GM12878 (cell line): ENCODE results near the gene ACE. TPM values are rescaled to one million over a fixed set of nuclear protein-coding genes. Genes with fewer than 3 reads are reported as not detected.

Experiments used
- ATAC-seq: fragments of 200-7000 bp; cut with Tn5 transposase; 3 replicates; pipeline ENCODE4 v1.9.1; 2020; ENCODE audit warnings: mild to moderate bottlenecking, moderate library complexity
- BruUV-seq: library from RNA; stranded (reverse); fragments of 400-500 nt; replicated peaks from 2 replicates; lab custom pipeline; 2021; lab: Mats Ljungman, UMichigan
- CTCF ChIA-PET: fragments of 300-600 bp; sonication (Branson Sonifier 250); formaldehyde crosslinking; extraction: SDS; loops from one replicate; lab custom pipeline; 2021; ENCODE audit warnings: inconsistent platforms; lab: Yijun Ruan, JAX
- POLR2A ChIA-PET: fragments of 350-600 bp; formaldehyde crosslinking; extraction: SDS; loops from one replicate; lab custom pipeline; 2021; ENCODE audit warnings: inconsistent platforms; lab: Charles Lee
- RAD21 ChIA-PET: fragments of 300-600 bp; sonication (Branson Sonifier 250); formaldehyde crosslinking; loops from one replicate; lab custom pipeline; 2023; ENCODE audit warnings: antibody characterized with exemption; ENCODE audit not compliant: unreplicated experiment; lab: Charles Lee
- SMC1A ChIA-PET: fragments of 300-600 bp; sonication (Branson Sonifier 250); formaldehyde crosslinking; loops from one replicate; lab custom pipeline; 2023; ENCODE audit not compliant: unreplicated experiment, uncharacterized antibody; lab: Charles Lee
- DNase-seq: peaks from one replicate; pipeline ENCODE4 v3.0.0-alpha.2; 2011; ENCODE audit warnings: low read depth, low spot score
- FAIRE-seq: peaks from 3 replicates; lab custom pipeline; 2011; peaks lifted over from hg19 to GRCh38; lab: Jason Lieb, UNC
- H2AFZ ChIP-seq: 2 replicates; pipeline ENCODE4 v1.6.0; 2011; ENCODE audit warnings: low read depth, low read length, control low read depth; ENCODE audit not compliant: control insufficient read depth
- H3K27ac ChIP-seq: 2 replicates; pipeline ENCODE4 v1.5.1; 2011; ENCODE audit warnings: control low read depth; ENCODE audit not compliant: control insufficient read depth, insufficient read depth
- H3K27me3 ChIP-seq, 2 experiments: replicated peaks in 1 of 2; 2 replicates each; pipeline versions ENCODE4 v1.6.0 to v1.6.1; 2011; ENCODE audit warnings: low read length in 1 of 2; ENCODE audit not compliant: control insufficient read depth in 2 of 2, insufficient read depth in 2 of 2
- H3K36me3 ChIP-seq, 2 experiments: 2 replicates each; pipeline ENCODE4 v1.5.1; 2011; ENCODE audit warnings: low read length in 1 of 2; ENCODE audit not compliant: control insufficient read depth in 2 of 2, insufficient read depth in 2 of 2
- H3K4me1 ChIP-seq: 2 replicates; pipeline ENCODE4 v1.6.1; 2011; ENCODE audit warnings: mild to moderate bottlenecking, low read length, moderate library complexity, mixed read lengths; ENCODE audit not compliant: control insufficient read depth, insufficient read depth
- H3K4me2 ChIP-seq: 2 replicates; pipeline ENCODE4 v1.6.0; 2011; ENCODE audit warnings: control low read depth; ENCODE audit not compliant: control insufficient read depth, insufficient read depth
- H3K4me3 ChIP-seq: fragments of 200-600 bp; sonication (generic); 2 replicates; pipeline ENCODE4 v1.5.1; 2016
- H3K79me2 ChIP-seq: 2 replicates; pipeline ENCODE4 v1.6.0; 2011; ENCODE audit warnings: low read length; ENCODE audit not compliant: control insufficient read depth, insufficient read depth
- H3K9ac ChIP-seq: 2 replicates; pipeline ENCODE4 v1.8.0; 2011; ENCODE audit warnings: low read length, control low read depth, mixed read lengths; ENCODE audit not compliant: control insufficient read depth, insufficient read depth
- H3K9me3 ChIP-seq: replicated peaks from 3 replicates; pipeline ENCODE4 v1.5.1; 2011; ENCODE audit warnings: mild to moderate bottlenecking, low read length; ENCODE audit not compliant: control insufficient read depth, insufficient read depth
- H4K20me1 ChIP-seq: 2 replicates; pipeline ENCODE4 v1.6.0; 2011; ENCODE audit not compliant: control insufficient read depth, insufficient read depth
- BHLHE40 ChIP-seq, 2 experiments: fragments of 450-650 bp in 1 of 2; IDR thresholded peaks; 2 replicates each; pipeline ENCODE4 v1.6.1; 2011 to 2017; ENCODE audit warnings: low read depth in 2 of 2, borderline replicate concordance in 1 of 2, improper control_type of control experiment in 1 of 2, low read length in 1 of 2, mild to moderate bottlenecking in 1 of 2
- CBX3 ChIP-seq: fragments of 200-600 bp; sonication (generic); IDR thresholded peaks from 2 replicates; pipeline ENCODE4 v1.6.1; 2016; ENCODE audit warnings: low read depth, borderline replicate concordance
- FOXM1 ChIP-seq: IDR thresholded peaks from 2 replicates; pipeline ENCODE4 v1.6.1; 2012; ENCODE audit warnings: low read depth, mild to moderate bottlenecking, inconsistent platforms, low read length, moderate library complexity
- SIX5 ChIP-seq: IDR thresholded peaks from 2 replicates; pipeline ENCODE4 v1.6.1; 2011; ENCODE audit warnings: mild to moderate bottlenecking, low read depth, low read length, moderate library complexity; ENCODE audit not compliant: severe bottlenecking
- SUZ12 ChIP-seq: fragments of 200-600 bp; sonication (generic); IDR thresholded peaks from one replicate; pipeline ENCODE4 v1.6.1; 2018; ENCODE audit warnings: antibody characterized with exemption, mild to moderate bottlenecking; ENCODE audit not compliant: unreplicated experiment
- TAF1 ChIP-seq: IDR thresholded peaks from 2 replicates; pipeline ENCODE4 v1.6.1; 2011; ENCODE audit warnings: mild to moderate bottlenecking, low read depth, low read length, borderline replicate concordance
- ZBED1 ChIP-seq: IDR thresholded peaks from 2 replicates; pipeline ENCODE4 v1.6.1; 2016; ENCODE audit warnings: borderline replicate concordance
- ZNF24 ChIP-seq: fragments of 450-650 bp; IDR thresholded peaks from 2 replicates; pipeline ENCODE4 v1.6.1; 2017; ENCODE audit warnings: antibody characterized with exemption, mild to moderate bottlenecking
- WGBS: methylation state at CpG from one replicate; pipeline ENCODE4 v1.1.6; 2016; ENCODE audit warnings: low lambda C conversion rate; ENCODE audit not compliant: insufficient replicate concordance, insufficient coverage; ENCODE audit errors: missing lambda C conversion rate; 5-methylcytosine and 5-hydroxymethylcytosine counted together
- in situ Hi-C: fragments of 300-500 bp; cut with MboI; formaldehyde crosslinking; loops from 9 replicates; pipeline ENCODE4 v1.14.3; 2018; ENCODE audit warnings: mixed read lengths
- intact Hi-C: fragments of 100-400 bp; cut with micrococcal nuclease; formaldehyde crosslinking; loops from one replicate; pipeline ENCODE4 v1.14.2; 2022; ENCODE audit not compliant: unreplicated experiment
- polyA plus RNA-seq, 11 experiments: library from polyadenylated mRNA; depleted of rRNA in 4 of 11; unstranded in 6 of 11; stranded (reverse) in 5 of 11; fragments of >200 nt; fragmentation: Nextera tagmentation in 4 of 11; fragmentation: Illumina TruSeq in 1 of 11; extraction: Ambion mirVana in 4 of 11; extraction: Trizol in 1 of 11; gene quantifications; 1 replicate in 1 of 11; 2 replicates in 10 of 11; pipeline versions ENCODE4 v1.2.1 to v1.2.3, GENCODE V29; 2011 to 2016; ENCODE audit warnings: inconsistent platforms in 2 of 11, missing spikeins in 2 of 11, low read depth in 1 of 11
- total RNA-seq, 4 experiments: library from RNA; depleted of rRNA in 3 of 4; stranded (reverse); fragments of >200 nt in 3 of 4; fragmentation: Illumina TruSeq in 1 of 4; extraction: Trizol in 1 of 4; gene quantifications; 2 replicates each; pipeline versions ENCODE4 v1.2.1 to v1.2.3, GENCODE V29; 2013 to 2021
- TF ChIP-seq, protein P1 (sequence below): fragments of 450-650 bp; IDR thresholded peaks from 2 replicates; pipeline ENCODE4 v1.6.1; 2018; ENCODE audit warnings: borderline replicate concordance, mild to moderate bottlenecking; ENCODE audit not compliant: partially characterized antibody
- TF ChIP-seq, protein P2 (sequence below): fragments of 450-650 bp; conservative IDR thresholded peaks from 2 replicates; pipeline ENCODE4 v1.6.1; 2017; ENCODE audit warnings: mild to moderate bottlenecking, moderate library complexity

The ACE gene
- total and polyA plus RNA-seq, 10 of the 15 experiments (the other 5 are each of a cell fraction or from before 2014, with no cell fraction given) = 0.46 TPM; not detected in 9

DNA sequence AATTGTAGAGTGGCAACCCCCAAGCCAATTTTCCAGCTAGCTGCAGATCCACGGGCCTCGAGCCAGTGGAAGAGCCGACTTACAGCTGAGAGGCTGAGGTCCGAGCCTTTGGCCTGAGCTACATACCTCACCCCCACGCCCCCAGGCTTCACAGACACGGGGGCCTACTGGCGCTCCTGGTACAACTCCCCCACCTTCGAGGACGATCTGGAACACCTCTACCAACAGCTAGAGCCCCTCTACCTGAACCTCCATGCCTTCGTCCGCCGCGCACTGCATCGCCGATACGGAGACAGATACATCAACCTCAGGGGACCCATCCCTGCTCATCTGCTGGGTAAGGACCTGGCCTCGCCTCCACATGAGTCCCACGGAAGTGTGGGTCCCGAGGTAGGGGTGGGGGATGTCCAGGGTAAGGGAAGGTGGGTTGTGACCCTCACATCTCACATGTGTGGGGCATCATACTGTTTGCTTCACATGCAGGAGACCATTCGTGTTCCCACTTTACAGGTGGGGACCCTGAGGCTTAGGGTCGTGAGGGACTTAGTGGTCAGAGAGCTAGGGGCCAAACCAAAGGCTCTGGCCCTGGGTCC lies 3.4 kb downstream of the ACE start:
- POLR2A ChIA-PET = interaction anchor here (0.5 kb wide), 1 partner anchor 685 kb away, joined by 9 read pairs; no protein-coding TSS in a partner anchor
- WGBS = 41% methylated on average over 21 of the region's 21 CpGs

DNA sequence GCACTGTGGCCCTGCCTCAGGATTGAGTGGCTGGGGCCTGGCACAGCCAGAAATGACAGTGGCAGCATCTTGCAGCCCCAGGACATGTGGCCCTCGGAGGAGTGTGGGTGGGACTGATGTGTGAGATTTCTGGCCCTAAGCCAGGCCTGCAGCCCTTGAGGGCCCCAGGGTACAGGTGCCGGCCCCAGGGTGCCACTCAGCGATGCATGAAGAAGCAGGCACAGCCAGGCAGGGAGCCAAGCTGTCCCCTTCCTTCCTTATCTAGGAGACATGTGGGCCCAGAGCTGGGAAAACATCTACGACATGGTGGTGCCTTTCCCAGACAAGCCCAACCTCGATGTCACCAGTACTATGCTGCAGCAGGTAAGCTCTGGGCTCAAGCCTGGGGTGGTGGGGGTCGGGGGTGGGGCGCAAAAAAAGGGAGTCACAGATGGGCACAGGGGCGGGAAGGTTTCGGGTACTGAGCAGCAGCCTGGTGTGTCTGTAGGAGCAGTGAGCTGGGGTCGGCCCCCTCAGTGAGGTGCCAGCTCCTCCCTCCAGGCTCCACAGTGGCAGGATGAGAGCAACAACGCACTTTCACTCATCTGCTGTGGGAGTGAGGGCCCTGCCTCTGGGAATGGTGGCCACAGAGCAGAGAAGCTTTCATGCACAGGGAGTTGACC lies 4.1 kb downstream of the ACE start:
- SMC1A ChIA-PET = interaction anchor here (3.3 kb wide), 1 partner anchor 56 kb away, joined by 26 read pairs; no protein-coding TSS in a partner anchor
- Histone ChIP-seq H3K79me2 (no peaks in the 10 kb centered on the region), H3K9ac (no peak overlapping the region), H3K9me3 (no peaks in the 10 kb centered on the region), H3K4me1 (peaks cover 5% of the 10 kb centered on the region), H3K27me3 (peaks cover 7 to 8% of the 10 kb centered on the region in 2 experiments), H2AFZ (no peak overlapping the region), H3K4me3 (no peak overlapping the region), H4K20me1 (no peaks in the 10 kb centered on the region), H3K27ac (no peak overlapping the region), H3K36me3 (no peaks in the 10 kb centered on the region), H3K4me2 (no peak overlapping the region)
- BruUV-seq = no TSS peak
- CTCF ChIA-PET = interaction anchor here (1.4 to 7.0 kb wide), 6 partner anchors 11 to 131 kb away, joined by 3 to 104 read pairs (median 11); no protein-coding TSS in a partner anchor
- 30% methylated on average over 11 of the region's 11 CpGs for WGBS
- POLR2A ChIA-PET = no interaction called here
- no peak for ATAC-seq
- intact Hi-C loops = no loop called here
- RAD21 ChIA-PET = interaction anchor here (6.5 kb wide), 1 partner anchor 53 kb away, joined by 75 read pairs; no protein-coding TSS in a partner anchor
- in situ Hi-C loops = no loop called here
- no peak for DNase-seq
- no peak for FAIRE-seq
- TF ChIP-seq CBX3 (no peak), SIX5 (no peak), ZBED1 (no peak), SUZ12 (no peak), TAF1 (no peak), FOXM1 (no peak), ZNF24 (no peak)
- TF ChIP-seq, protein P1, sequence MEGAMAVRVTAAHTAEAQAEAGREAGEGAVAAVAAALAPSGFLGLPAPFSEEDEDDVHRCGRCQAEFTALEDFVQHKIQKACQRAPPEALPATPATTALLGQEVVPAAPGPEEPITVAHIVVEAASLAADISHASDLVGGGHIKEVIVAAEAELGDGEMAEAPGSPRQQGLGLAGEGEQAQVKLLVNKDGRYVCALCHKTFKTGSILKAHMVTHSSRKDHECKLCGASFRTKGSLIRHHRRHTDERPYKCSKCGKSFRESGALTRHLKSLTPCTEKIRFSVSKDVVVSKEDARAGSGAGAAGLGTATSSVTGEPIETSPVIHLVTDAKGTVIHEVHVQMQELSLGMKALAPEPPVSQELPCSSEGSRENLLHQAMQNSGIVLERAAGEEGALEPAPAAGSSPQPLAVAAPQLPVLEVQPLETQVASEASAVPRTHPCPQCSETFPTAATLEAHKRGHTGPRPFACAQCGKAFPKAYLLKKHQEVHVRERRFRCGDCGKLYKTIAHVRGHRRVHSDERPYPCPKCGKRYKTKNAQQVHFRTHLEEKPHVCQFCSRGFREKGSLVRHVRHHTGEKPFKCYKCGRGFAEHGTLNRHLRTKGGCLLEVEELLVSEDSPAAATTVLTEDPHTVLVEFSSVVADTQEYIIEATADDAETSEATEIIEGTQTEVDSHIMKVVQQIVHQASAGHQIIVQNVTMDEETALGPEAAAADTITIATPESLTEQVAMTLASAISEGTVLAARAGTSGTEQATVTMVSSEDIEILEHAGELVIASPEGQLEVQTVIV = no peak
- TF ChIP-seq, protein P2, sequence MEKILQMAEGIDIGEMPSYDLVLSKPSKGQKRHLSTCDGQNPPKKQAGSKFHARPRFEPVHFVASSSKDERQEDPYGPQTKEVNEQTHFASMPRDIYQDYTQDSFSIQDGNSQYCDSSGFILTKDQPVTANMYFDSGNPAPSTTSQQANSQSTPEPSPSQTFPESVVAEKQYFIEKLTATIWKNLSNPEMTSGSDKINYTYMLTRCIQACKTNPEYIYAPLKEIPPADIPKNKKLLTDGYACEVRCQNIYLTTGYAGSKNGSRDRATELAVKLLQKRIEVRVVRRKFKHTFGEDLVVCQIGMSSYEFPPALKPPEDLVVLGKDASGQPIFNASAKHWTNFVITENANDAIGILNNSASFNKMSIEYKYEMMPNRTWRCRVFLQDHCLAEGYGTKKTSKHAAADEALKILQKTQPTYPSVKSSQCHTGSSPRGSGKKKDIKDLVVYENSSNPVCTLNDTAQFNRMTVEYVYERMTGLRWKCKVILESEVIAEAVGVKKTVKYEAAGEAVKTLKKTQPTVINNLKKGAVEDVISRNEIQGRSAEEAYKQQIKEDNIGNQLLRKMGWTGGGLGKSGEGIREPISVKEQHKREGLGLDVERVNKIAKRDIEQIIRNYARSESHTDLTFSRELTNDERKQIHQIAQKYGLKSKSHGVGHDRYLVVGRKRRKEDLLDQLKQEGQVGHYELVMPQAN = no peak

More for the DNA sequence above, 3.4 kb downstream of the ACE start:
- H3K27ac ChIP-seq = no peak overlapping the region
- SMC1A ChIA-PET = interaction anchor here (2.5 to 3.3 kb wide), 2 partner anchors 53 to 55 kb away, joined by 8 to 26 read pairs; no protein-coding TSS in a partner anchor
- H3K9ac ChIP-seq = no peak overlapping the region
- no peak overlapping the region for H2AFZ ChIP-seq
- DNase-seq (no peak), FAIRE-seq (no peak), ATAC-seq (no peak)
- H3K4me3 ChIP-seq = no peak overlapping the region
- RAD21 ChIA-PET = interaction anchor here (2.4 to 6.5 kb wide), 2 partner anchors 37 to 52 kb away, joined by 19 to 75 read pairs; no protein-coding TSS in a partner anchor
- intact Hi-C loops (no loop called here), in situ Hi-C loops (no loop called here)
- H3K4me1 ChIP-seq = peaks cover 5% of the 10 kb centered on the region
- H3K27me3 ChIP-seq = peaks cover 7 to 8% of the 10 kb centered on the region in 2 experiments
- H3K9me3 ChIP-seq = no peaks in the 10 kb centered on the region
- TF ChIP-seq BHLHE40 (IDR thresholded peaks at IDR 0.05; ENCODE audit: borderline replicate concordance in 1 of 2, low read depth in 2 of 2, low read length in 1 of 2) = no peak
- CTCF ChIA-PET = interaction anchor here (0.8 to 7.0 kb wide), 7 partner anchors 7 to 131 kb away, joined by 3 to 104 read pairs (median 8); no protein-coding TSS in a partner anchor
- no TSS peak for BruUV-seq
- no peak overlapping the region for H3K4me2 ChIP-seq
- H4K20me1 ChIP-seq = no peaks in the 10 kb centered on the region
- no peaks in the 10 kb centered on the region for H3K79me2 ChIP-seq
- no peaks in the 10 kb centered on the region for H3K36me3 ChIP-seq
